Measurements from ENCODE around the gene AIFM3.
"Not testable (repeated sequence)": the region's sequence is repeated elsewhere in the genome, so short reads cannot be mapped to it uniquely, and the experiment has no call there.

The AIFM3 gene

DNA sequence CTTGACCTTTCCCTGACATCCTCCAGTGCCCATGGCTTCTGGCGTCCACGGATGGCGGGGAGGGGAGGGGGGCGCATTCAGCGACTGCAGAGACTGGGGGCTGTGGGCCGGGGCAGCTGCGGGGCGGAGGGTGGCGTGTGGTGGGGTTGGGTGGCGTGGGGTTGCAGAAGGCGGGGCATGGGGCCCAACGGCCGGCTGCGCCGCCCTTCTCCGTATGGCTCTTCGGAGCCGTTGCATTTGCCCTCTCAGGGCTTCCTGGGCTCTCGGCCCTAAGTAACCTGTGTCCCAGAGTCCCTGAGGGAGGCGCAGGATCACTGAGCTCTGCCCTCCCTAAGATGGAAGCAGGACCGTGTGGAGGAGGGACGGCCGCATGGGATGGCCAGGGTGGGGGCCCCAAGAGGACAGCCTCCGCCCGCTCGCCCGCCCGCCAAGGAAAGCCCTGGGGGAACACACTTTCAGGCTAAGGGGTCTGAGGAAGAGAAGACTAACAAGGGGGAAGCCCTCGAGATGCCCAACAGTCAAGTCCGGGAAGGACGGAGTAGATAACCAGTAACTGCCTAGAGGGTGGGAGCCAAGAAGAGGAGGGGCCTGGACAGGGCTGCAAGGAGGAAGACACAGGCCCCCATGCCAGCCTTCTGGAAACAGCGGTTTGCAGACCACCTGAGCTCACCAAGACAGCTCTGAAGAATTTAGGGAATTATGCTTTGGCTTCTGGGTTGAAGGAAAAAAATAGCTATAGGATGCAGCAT is 9.2 kb upstream of the AIFM3 start:
- no peak for DNase-seq (ENCODE audit: low read depth)

DNA sequence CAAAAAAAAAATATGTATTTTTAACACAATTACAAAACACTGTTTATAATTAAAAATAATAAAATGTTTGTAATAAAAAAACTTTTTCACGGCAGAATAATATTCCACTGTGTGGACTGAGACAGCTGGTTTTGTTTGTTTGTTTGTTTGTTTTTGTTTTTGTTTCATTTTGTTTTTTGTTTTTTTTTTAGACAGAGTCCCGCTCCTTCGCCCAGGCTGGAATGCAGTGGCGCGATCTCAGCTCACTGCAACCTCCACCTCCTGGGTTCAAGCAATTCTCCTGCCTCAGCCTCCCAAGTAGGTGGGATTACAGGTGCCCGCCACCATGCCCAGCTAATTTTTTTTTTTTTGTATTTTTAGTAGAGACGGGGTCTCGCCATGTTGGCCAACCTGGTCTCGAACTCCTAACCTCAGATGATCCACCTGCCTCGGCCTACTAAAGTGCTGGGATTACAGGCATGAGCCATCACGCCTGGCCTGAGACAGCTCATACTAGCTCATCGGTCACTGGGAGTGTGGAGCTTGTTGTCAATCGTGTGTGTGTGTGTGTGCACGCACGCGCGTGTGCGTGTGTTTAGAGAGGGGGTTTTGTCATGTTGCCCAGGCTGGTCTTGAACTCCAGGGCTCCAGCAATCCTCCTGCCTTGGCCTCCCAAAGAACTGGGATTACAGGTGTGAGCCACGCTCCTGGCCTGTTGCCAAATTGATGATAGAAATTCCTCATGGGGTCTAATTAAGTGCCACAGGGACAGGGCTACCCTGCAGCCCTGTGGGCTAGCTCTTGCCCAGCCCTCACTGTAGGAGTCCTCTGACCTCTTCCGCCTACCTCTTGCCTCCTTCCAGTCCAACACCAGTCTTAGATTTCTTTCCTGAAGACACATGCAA is 7.2 kb upstream of the AIFM3 start:
- DNase-seq (ENCODE audit: low read depth) = no peak

DNA sequence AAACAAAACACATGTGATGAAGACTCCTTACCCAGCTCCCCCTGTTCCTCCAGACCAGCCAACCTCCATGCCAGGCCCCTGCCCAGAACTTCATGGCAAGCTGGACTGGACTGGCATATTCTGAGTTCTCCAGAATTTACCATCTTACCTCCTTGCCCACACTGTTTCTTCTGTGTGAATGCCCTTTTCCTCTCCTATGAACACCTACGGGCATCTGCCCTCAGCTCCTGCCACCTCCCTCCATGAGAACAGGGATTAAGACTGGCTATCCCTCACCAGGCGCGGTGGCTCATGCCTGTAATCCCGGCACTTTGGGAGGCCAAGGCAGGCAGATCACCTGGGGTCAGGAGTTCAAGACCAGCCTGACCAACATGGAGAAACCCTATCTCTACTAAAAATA is 6.4 kb upstream of the AIFM3 start:
- no peak for DNase-seq (ENCODE audit: low read depth)

DNA sequence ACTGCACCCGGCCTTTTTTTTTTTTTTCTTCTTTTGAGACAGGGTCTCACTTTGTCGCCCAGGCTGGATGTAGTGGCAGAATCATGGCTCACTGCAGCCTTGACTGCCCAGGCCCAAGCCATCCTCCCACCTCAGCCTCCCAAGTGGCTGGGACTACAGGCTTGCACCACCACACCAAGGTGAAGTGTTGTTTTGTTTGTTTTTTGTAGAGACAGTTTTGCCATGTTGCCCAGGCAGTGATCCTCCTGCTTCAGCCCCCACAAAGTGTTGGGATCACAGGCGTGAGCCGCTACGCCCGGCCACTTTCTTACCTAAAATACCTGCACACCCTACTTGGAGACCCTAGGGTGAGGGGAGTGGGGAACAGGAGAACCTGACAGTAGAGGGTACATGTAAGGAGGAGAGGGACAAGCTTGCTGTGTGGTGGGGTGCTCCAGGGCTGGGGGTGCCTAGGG is 4.5 kb upstream of the AIFM3 start:
- DNase-seq (ENCODE audit: low read depth) = no peak

DNA sequence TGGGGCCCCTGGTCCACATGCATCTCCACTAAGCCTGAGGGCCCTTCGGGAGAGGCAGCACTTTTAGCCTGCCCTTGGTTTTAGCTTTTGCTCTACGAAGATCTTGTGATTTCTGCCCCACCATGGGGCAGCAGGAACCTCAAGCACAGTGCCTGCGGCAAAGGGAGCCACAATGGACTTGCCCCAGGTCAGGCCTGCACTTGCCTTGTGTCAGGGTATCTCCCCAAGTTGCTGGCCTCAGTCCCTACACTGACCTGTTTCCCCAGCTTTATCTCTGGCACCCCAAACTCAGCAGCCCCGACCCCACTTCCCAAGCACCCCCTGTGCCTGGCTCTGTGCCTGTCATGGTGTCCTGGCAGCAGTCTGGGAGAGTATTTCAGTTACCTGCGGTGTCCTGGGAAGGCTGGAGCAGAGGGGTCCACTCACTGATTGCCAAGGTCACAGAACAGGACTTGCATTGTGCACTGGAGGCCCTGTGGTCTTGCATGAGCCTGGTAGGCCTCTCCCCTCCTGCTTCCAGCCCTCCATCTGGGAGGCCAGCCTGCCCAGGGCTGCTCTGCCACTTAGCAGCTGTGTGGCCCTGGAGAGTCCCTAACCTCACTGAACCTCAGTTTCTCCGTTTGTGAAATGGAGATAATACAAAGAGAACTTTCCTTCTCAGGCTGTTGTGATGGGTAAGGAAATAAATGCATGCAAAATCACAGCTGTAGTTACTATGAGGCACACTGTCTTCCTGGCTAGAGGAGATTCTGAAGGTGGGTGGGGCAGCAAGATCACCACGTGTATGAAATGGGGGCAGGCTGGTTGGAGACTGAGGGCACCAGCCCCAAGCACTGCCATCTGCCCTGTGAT is 3.6 kb upstream of the AIFM3 start:
- no peak for DNase-seq (ENCODE audit: low read depth)

DNA sequence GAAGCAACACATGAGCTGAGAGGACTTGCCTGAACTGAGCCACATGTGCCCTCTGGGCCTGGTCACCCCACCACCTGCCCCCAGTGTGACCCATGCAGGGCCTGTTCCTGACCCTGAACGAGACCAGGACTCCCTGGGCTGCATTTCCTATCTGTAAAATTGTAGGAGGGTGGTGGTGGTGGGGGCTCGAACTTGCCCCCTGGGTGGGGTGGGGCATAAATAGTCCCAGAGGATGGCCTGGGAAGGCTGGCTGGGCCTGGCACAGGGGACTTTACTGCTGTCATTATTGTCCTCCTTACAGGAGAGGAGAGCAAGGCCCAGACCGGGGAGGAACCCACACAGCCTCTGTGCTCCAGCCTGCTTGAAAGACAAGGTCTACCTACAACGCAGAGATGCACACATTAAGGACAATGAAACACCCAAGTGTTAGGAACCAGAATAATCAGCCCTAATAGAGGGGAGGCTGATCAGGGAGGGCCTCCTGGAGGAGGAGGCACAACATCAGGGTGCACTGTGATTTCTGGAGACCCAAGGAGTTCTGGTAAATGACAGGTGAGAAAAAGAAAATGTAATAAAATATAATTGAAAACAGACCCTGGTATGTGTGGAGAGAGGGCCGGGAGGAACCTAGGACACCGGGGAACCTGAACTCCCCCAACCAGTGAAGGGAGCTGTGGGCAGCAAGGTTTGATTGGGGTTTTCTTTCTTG is 2.8 kb upstream of the AIFM3 start:
- DNase-seq (ENCODE audit: low read depth) = no peak

DNA sequence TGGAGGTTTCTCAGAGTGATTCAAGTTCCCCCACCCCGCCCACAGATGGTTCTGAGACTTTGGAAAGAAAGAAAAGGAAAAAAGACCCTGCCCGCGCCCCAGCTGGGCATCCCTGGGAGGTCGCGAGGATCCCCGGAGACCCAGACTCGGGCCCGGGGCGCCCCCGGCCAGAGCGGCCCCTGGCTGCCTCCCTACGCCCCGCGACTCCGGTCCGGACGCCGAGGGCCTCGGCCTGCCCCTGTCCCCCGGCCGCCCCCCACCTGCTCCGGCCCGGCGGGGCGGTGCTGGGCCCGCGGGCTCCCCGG is 2.3 kb upstream of the AIFM3 start:
- no peak for DNase-seq (ENCODE audit: low read depth)

DNA sequence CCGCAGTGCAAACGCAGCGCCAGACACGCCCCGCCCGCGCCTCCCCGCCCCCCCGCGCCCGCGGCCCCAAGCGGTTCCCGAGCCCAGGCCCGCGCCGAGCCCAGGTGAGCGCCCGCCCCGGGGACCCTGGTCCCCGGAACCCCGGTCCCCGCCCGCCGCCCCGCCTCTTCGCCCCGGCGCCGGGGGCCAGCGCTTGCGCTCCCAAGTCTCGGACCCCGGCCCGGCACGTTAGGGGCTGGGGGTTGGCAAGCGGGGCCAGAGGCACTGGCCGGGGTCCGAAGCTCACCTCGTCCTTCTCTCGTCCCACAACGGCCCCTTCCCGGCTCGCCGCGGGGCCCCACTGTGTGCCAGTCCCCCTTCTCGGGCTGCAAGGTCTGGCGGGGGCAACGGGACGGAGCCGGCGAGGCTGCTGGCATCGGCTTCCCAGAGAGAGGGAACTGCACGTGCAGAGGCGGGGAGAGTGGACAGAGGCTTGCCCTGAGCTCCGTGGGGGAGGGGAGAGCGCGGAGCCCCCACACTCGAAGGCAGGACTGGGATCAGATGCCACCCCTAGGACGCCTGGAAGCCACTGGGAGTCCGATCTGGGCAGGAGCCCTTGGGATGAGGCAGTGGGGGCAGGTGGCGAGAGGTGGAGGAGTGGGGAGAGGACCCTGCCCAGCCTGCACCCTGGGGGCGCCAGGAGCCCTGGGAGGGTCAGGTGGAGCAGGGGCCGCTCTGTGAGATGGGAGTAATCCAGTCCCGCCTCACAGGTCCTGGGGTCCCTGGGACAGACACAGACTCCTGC is 1.8 kb upstream of the AIFM3 start:
- DNase-seq (ENCODE audit: low read depth) = no peak

DNA sequence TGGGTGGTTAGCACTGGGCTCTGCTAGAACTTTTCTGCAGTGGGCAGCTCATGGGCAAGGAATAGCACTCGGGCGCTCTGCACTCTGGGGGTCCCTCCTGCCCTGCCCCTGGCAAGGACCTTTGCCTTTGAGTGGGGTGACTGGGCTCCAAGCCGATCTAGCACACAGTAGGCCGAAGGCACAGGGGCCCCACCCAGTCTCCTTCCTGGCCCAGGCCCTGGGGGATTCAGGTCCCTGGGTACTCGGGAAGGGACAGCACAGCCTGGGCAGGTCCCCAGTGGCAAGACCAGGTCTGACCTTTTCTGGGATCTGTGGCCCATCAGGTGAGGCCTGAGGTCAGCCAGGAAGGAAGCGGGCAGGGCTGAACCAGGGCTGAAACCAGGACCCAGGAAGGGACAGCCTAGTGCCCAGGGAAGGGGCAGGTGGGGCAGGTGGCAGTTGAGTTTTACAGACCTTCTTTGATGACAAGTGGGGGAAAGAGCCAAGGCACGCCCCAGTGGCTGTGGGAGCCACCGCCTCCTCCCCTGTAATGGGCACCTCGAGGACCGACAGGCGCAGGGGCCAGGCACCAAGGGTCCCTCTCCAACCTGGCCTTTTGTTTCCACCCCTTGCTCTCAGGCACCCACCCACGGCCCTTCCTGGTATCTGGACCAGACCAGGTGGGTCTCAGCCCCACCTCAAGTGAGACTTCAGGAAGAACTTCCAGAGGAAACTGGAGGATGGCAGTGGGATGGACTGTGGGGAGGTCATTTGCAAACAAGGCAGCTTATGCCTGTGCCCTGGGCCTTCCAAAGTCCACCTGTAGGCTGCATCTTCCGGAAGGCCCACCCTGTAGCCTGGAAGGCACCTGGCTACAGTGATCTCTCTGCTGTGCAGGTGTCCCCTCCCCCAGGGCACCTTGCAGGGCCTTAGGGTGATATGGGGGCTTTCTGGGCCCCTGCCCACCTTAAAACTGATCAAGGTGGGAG is 883 bp upstream of the AIFM3 start:
- DNase-seq (ENCODE audit: low read depth) = no peak

DNA sequence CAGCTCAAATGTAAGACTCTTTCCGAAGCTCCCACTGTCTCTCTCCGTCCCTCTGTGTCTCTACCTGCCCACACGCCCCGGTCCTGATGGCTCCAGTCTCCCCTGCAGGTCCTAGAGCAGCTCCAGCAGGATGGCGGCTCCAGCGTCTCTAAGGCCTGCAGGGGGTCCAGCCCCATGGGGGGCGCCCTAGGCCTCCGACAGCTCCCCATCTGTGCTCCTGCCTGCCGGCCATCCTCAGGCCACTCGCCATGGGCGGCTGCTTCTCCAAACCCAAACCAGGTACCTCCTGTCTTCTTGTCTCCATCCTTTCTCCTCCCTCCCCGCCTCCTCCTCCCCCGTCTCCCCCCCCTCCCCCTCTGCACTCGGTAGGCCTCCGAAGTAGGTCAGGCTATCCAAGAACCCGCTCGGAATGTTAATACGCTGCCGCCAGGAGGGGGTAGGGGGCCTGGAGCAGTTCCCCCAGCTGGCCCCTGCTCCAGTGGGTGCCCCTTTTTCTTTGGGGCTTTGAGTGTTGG is 699 bp downstream of the AIFM3 start:
- DNase-seq (ENCODE audit: low read depth) = no peak

DNA sequence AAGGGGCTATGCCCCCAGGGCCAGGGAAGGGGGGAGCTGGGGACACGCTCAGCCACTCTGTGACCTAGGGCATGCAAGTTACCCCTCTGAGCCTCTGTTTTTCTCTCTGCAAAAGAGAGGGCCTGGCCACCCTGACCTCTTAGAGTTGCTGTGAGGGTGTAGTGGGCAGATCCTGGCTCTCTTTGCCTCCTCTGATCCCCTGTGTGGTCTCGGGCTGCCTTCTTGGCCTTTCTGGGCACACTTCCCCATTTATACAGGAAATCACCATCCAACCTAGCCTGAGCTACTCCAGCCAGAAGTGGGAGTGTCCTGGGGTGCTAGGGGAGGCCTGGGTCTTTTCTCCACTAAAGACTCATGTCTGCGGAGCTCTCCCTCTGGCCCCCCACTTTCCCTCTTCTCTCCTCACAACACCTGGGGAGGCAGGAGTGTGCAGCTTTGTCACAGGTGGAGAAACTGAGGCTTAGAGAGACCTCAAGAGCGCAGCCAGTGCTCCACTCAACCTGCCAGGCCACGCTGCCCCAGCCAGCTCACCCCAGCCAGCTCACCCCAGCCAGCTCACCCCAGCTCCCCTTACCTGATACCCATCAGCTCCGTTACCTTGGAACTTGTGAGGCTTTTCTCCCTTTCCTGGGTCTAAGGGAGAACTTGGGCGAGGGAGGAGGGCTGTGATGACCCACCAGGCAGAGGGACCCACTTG is 1.4 kb downstream of the AIFM3 start:
- DNase-seq (ENCODE audit: low read depth) = no peak

DNA sequence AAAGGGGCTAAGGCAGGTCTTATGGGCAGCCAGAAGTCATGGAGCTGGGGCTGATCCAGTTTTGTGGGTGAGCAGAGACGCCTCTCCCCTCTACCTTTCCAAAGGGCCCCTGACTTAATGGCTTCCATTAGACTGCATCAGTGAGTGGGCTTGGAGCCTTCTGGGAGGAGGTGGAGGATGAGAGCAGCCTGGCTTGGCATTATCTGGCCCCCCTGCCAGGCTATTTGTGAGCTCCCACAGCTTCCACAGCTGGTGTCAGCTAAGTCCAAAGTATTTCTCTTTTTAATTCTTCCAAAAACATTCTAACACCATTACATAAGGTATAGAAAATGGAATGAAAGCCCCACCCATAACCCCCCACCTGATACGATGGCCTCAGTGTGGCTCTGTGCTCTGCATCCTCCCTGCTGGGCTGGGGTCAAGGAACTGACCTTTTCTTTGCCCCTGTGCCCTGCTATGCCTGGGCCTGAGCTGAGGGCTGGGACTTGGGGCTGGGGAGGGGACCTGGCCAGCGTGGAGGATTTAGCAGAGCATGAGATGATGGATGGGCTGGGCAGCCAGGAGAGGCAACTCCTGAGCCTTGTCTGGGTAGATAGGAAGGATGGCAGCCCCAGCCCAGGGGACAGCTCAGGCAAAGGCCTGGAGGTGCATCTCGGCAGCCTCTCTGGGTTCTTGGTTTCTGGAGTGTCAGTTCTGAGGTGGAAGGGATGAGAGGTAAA is 4.0 kb downstream of the AIFM3 start:
- no peak for DNase-seq (ENCODE audit: low read depth)

DNA sequence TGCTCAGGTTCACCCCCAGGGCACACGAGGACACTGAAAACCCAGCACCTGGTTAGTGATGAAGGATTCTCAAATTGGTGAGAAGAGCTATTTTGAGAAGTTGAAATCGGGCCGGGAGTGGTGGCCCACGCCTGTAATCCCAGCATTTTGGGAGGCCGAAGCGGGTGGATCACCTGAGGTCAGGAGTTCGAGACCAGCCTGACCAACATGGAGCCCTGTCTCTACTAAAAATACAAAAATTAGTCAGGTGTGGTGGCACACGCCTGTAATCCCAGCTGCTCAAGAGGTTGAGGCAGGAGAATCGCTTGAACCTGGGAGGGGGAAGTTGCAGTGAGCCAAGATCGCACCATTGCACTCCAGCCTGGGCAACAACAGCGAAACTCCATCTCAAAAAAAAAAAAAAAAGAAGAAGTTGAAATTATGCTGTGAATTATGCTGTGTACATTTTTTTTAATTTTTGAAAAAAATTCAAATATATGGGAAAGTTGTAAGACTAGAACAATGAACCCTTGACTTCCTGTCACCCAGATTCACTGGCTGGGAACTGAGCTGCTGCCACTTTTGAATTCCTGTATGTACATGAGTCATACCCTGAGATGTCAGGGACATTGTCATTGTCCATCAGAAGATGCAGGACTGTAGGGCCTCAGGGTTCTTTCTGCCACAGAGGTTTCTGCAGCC is 5.1 kb downstream of the AIFM3 start:
- DNase-seq (ENCODE audit: low read depth) = not testable (repeated sequence)

DNA sequence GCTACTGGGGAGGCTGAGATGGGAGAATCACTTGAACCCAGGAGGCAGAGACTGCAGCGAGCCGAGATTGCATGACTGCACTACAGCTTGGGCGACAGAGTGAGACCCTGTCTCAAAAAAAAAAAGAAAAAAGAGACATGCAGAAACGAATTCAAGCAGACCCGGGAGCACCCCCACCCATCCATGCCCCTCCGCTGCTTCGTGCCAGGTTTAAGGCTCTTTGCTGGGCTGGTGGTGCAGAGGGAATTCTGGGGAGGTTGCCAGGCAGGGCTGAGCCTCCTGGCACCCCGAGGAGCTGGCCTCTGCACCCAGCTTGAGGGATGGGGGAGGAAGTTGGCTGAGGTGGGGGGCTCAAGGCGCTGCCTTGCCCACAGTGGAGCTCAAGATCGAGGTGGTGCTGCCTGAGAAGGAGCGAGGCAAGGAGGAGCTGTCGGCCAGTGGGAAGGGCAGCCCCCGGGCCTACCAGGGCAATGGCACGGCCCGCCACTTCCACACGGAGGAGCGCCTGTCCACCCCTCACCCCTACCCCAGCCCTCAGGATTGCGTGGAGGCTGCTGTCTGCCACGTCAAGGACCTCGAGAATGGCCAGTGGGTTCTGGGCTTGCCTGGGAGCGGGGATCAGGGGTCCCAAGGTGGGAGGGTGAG is 6.0 kb downstream of the AIFM3 start:
- DNase-seq (ENCODE audit: low read depth) = no peak

DNA sequence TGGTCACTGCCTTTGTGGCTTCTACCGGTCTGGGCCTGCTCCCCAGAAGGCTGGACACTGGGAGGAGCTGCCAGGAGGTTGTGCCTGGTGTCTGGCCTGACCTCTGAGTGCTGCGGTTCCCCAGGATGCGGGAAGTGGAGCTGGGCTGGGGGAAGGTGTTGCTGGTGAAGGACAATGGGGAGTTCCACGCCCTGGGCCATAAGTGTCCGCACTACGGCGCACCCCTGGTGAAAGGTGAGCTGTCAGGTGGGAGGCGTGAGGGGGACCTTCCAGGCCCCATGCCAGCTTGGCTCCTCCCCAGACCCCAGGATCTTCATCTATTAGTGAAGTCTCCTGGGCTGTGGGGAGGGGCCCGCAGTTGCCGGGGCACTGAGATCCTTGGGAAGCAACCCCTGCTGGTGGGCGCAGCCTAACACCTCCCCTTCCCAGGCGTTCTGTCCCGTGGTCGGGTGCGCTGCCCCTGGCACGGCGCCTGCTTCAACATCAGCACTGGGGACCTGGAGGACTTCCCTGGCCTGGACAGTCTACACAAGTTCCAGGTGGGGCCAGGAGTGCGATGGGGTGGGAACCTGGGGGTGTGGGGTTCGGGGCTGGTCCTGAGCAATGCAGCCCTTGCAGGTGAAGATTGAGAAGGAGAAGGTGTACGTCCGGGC is 6.7 kb downstream of the AIFM3 start:
- no peak for DNase-seq (ENCODE audit: low read depth)

DNA sequence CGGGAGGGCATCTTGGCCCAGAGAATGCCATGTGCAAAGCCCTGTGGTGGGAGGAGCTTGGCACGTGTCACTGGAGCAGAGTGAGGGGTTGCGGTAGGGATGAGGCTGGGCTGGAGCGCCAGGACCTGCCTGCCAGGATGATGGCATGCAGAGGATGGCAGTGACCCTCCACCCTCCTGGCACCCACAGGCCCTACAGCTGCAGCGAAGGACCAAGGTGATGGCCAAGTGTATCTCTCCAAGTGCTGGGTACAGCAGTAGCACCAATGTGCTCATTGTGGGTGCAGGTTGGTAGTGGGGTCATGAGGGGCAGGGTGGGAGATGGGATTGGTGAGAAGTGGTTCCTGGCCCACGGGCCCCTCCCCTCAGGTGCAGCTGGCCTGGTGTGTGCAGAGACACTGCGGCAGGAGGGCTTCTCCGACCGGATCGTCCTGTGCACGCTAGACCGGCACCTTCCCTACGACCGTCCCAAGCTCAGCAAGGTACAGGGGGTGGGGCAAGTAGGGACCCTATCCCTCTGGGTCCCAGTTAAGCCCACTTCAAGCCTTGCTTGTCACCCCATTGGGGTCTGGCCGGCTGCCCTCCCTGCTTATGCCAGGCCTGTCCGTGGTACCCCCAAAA is 7.4 kb downstream of the AIFM3 start:
- DNase-seq (ENCODE audit: low read depth) = no peak
